Measurements from ENCODE around the gene TTC38. TPM values are rescaled to one million over a fixed set of nuclear protein-coding genes. Genes with fewer than 3 reads are reported as not detected.

TTC38 gene
- total RNA-seq, 1 experiment from 2014 or later: 26.8 TPM

DNA sequence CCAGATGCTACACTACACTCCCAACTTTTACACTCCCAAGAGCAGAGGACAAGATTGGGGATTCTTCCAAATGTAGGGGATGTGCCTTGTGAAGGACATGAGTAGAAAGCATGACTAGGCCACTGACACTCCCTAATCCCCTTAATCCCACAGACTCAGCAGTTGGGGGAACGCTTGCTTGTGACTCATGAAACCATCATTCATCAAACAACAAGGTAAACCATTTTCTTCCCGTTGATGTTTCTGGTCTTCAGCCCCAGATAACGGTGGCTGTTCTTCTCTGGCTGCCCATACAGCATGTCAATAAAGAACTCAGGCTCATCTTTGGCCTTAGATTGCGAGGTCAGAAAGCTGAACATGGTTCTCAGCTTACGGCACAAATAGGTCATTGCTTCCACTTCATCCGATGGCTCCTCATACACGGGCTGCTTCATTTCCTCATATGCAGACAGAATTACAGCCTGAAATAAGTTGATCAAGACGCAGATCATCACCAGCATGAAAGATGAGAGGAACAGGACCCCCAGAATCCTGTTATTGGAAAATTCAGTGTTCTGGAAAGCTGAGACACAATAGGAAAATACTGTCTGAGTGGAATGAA, 11.3 kb upstream of the TTC38 start:
- Histone ChIP-seq H3K9me2 (replicated peaks; ENCODE audit: low read length) (no peaks in the 10 kb centered on the region), H3K36me3 (ENCODE audit: low read depth, low read length) (no peaks in the 10 kb centered on the region), H3K27ac (ENCODE audit: low read length) (peak overlapping the region; percentile 22; the same call in 1 of the 2 replicates), H3K4me3 (ENCODE audit: low read length) (no peak overlapping the region), H2AFZ (ENCODE audit: low read length) (no peak overlapping the region), H3K79me2 (ENCODE audit: low read length) (peaks cover 8% of the 10 kb centered on the region), H3K9me3 (ENCODE audit: low read length) (no peaks in the 10 kb centered on the region), H3F3A (ENCODE audit: low read length, unreplicated experiment) (no peaks in the 10 kb centered on the region), H3K4me1 (ENCODE audit: insufficient read depth, low read length) (peaks cover 16% of the 10 kb centered on the region), H3K9ac (ENCODE audit: low read length) (no peak overlapping the region), H3K4me2 (ENCODE audit: low read length) (peak overlapping the region; percentile 13; the same call in 1 of the 2 replicates), H4K20me1 (ENCODE audit: low read length) (no peaks in the 10 kb centered on the region), H3K27me3 (ENCODE audit: low read length) (no peaks in the 10 kb centered on the region)
- ATAC-seq (peak; percentile 77), DNase-seq (peak; percentile 63)
- POLR2A ChIA-PET (ENCODE audit: unreplicated experiment): no interaction called here
- BruUV-seq (replicated peaks): no TSS peak
- intact Hi-C loops (cut with micrococcal nuclease): no loop called here
- CTCF ChIA-PET: no interaction called here
- no peak for TF ChIP-seq CTCF (conservative IDR thresholded peaks at IDR 0.05; ENCODE audit: low read depth, low read length)
- no peak for TF ChIP-seq EZH2 (IDR thresholded peaks at IDR 0.05; ENCODE audit: low read length, unreplicated experiment)
- no peak for TF ChIP-seq EZH2phosphoT487 (IDR thresholded peaks at IDR 0.05; ENCODE audit: borderline replicate concordance, low read length)

DNA sequence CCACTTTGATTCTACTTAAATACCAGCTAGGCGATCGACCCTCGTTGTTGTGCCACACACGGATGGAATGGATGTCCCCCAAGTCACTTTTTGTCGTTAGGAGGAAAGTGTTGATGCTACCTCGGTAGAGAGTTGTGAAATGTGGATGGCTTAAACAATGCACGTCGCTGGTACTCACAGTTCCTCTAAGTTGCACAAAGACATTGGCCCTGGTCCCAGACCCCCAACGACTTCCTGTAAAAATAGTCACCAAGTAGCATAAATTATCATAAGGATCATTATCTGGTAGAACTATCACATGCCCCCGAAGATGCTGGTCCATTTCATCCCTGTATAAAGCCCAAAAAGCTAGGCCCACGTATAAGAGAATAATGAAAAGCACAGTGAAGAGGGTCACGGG, 8.4 kb upstream of the TTC38 start:
- no peak overlapping the region for H3K4me2 ChIP-seq (ENCODE audit: low read length)
- intact Hi-C loops (cut with micrococcal nuclease): no loop called here
- BruUV-seq (replicated peaks): no TSS peak
- H3K9me3 ChIP-seq (ENCODE audit: low read length): no peaks in the 10 kb centered on the region
- no peak for DNase-seq
- H3K79me2 ChIP-seq (ENCODE audit: low read length): no peaks in the 10 kb centered on the region
- TF ChIP-seq EZH2 (IDR thresholded peaks at IDR 0.05; ENCODE audit: low read length, unreplicated experiment) (no peak), CTCF (conservative IDR thresholded peaks at IDR 0.05; ENCODE audit: low read depth, low read length) (no peak), EZH2phosphoT487 (IDR thresholded peaks at IDR 0.05; ENCODE audit: borderline replicate concordance, low read length) (no peak)
- no peak overlapping the region for H3K9ac ChIP-seq (ENCODE audit: low read length)
- no peak for ATAC-seq
- ChIA-PET CTCF (no interaction called here), POLR2A (ENCODE audit: unreplicated experiment) (no interaction called here)
- no peaks in the 10 kb centered on the region for H4K20me1 ChIP-seq (ENCODE audit: low read length)
- H3K4me1 ChIP-seq (ENCODE audit: insufficient read depth, low read length): peaks cover 11% of the 10 kb centered on the region
- H3K4me3 ChIP-seq (ENCODE audit: low read length): no peak overlapping the region
- no peak overlapping the region for H3K27ac ChIP-seq (ENCODE audit: low read length)
- no peak overlapping the region for H2AFZ ChIP-seq (ENCODE audit: low read length)
- no peaks in the 10 kb centered on the region for H3F3A ChIP-seq (ENCODE audit: low read length, unreplicated experiment)
- no peaks in the 10 kb centered on the region for H3K9me2 ChIP-seq (replicated peaks; ENCODE audit: low read length)
- H3K36me3 ChIP-seq (ENCODE audit: low read depth, low read length): no peaks in the 10 kb centered on the region
- H3K27me3 ChIP-seq (ENCODE audit: low read length): no peaks in the 10 kb centered on the region

DNA sequence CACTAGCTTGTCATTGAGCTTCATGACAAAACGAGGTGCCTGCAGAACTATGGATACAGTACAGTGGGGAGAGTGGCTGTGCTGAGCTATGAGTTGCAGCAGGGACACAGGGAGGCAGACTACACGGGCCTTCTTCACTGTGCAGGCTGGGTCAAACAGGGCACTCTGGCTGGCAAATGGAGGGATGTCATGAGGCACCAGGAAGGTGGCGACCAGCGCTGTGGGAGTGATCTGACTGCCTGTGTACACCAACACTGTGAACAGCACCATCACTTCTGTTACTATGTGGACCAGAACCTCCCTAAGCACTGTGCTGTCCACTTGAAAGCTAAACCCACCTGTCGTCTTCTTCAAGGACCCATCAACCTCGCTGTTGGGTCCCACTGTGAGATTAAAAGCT, 7.8 kb upstream of the TTC38 start:
- Histone ChIP-seq H3K9ac (ENCODE audit: low read length) (no peak overlapping the region), H4K20me1 (ENCODE audit: low read length) (no peaks in the 10 kb centered on the region), H3K4me2 (ENCODE audit: low read length) (no peak overlapping the region), H3K27me3 (ENCODE audit: low read length) (no peaks in the 10 kb centered on the region), H2AFZ (ENCODE audit: low read length) (no peak overlapping the region), H3K36me3 (ENCODE audit: low read depth, low read length) (no peaks in the 10 kb centered on the region), H3F3A (ENCODE audit: low read length, unreplicated experiment) (no peaks in the 10 kb centered on the region), H3K27ac (ENCODE audit: low read length) (no peak overlapping the region), H3K9me3 (ENCODE audit: low read length) (no peaks in the 10 kb centered on the region), H3K9me2 (replicated peaks; ENCODE audit: low read length) (no peaks in the 10 kb centered on the region), H3K79me2 (ENCODE audit: low read length) (no peaks in the 10 kb centered on the region), H3K4me1 (ENCODE audit: insufficient read depth, low read length) (peaks cover 11% of the 10 kb centered on the region), H3K4me3 (ENCODE audit: low read length) (no peak overlapping the region)
- ChIA-PET CTCF (no interaction called here), POLR2A (ENCODE audit: unreplicated experiment) (no interaction called here)
- no TSS peak for BruUV-seq (replicated peaks)
- ATAC-seq: no peak
- no peak for DNase-seq
- TF ChIP-seq CTCF (conservative IDR thresholded peaks at IDR 0.05; ENCODE audit: low read depth, low read length) (no peak), EZH2 (IDR thresholded peaks at IDR 0.05; ENCODE audit: low read length, unreplicated experiment) (no peak), EZH2phosphoT487 (IDR thresholded peaks at IDR 0.05; ENCODE audit: borderline replicate concordance, low read length) (no peak)
- intact Hi-C loops (cut with micrococcal nuclease): no loop called here

Measured in PC-3 (cell line).